Measurements from ENCODE around the gene DNAH9. TPM values are rescaled to one million over a fixed set of nuclear protein-coding genes. Genes with fewer than 3 reads are reported as not detected.

The DNAH9 gene
- total and polyA plus RNA-seq, 2 of the 8 experiments (the other 6 are each of a cell fraction or from before 2014, with no cell fraction given) = 0.21 to 0.86 TPM

DNA sequence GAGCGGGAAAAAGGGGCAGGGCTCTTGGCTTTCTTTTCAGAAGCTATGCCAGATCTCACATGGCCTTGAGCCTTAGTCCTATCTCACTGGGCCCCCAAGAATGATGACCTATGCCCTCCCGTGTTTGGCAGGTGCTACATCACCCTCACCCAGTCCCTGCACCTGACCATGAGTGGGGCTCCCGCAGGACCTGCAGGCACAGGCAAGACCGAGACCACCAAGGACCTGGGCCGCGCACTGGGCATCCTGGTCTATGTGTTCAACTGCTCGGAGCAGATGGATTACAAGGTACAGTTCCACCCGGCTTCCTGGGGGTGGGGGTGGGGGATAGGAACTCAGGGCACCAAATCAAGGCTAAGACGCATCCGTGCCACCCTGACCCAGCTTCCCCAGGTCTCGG, 120.9 kb downstream of the DNAH9 start:
- H2AK5ac ChIP-seq (ENCODE audit: low read depth, low read length) = no peak overlapping the region
- H2AFZ ChIP-seq (ENCODE audit: low read length) = no peak overlapping the region
- H3K23ac ChIP-seq (ENCODE audit: insufficient read length) = no peak overlapping the region
- no peak overlapping the region for H2BK15ac ChIP-seq (ENCODE audit: low read length)
- H4K20me1 ChIP-seq (replicated peaks in 1 of 2; ENCODE audit: control insufficient read depth in 1 of 2, insufficient read depth in 2 of 2, low read length in 2 of 2) = no peaks in the 10 kb centered on the region
- H3K14ac ChIP-seq (ENCODE audit: insufficient read length) = no peak overlapping the region
- no peaks in the 10 kb centered on the region; the same call in 1 of the 2 replicates for H3K23me2 ChIP-seq (ENCODE audit: low read depth, low read length)
- no peak overlapping the region for H4K8ac ChIP-seq (ENCODE audit: extremely low read depth, insufficient read depth, low read length)
- H3K4me3 ChIP-seq (ENCODE audit: extremely low read depth in 1 of 4, insufficient read depth in 2 of 4, low read depth in 3 of 4, low read length in 4 of 4) = no peak overlapping the region
- DNase-seq (ENCODE audit: low read depth in 1 of 2, low spot score in 2 of 2) = no peak
- H3K4me1 ChIP-seq (replicated peaks in 1 of 4; ENCODE audit: control insufficient read depth in 3 of 4, insufficient read depth in 4 of 4, low read length in 3 of 4) = no peaks in the 10 kb centered on the region
- ChIA-PET POLR2A (ENCODE audit: partially characterized antibody) (no interaction called here), CTCF (ENCODE audit: partially characterized antibody) (interaction anchor here (0.6 to 1.5 kb wide), 3 partner anchors 23 to 422 kb away, joined by 3 to 4 read pairs (median 3); no protein-coding TSS in a partner anchor)
- H3K4me2 ChIP-seq (ENCODE audit: insufficient read depth in 1 of 2, low read depth in 2 of 2, low read length in 2 of 2) = no peak overlapping the region
- no peak overlapping the region for H3K56ac ChIP-seq (replicated peaks; ENCODE audit: insufficient read length, low read depth, low read length)
- H3K18ac ChIP-seq (ENCODE audit: extremely low read depth, low read length) = no peak overlapping the region
- no peak overlapping the region for H3K27ac ChIP-seq (ENCODE audit: low read depth, low read length)
- no peaks in the 10 kb centered on the region for H3K36me3 ChIP-seq (ENCODE audit: control insufficient read depth in 2 of 4, insufficient read depth in 4 of 4, low read length in 3 of 4)
- H4K91ac ChIP-seq (replicated peaks; ENCODE audit: insufficient read length, low read length) = no peak overlapping the region
- H3K79me2 ChIP-seq (ENCODE audit: control insufficient read depth in 1 of 2, insufficient read depth in 2 of 2, low read length in 2 of 2) = no peaks in the 10 kb centered on the region
- no peak overlapping the region for H2BK12ac ChIP-seq (ENCODE audit: low read depth, low read length)
- no peak overlapping the region for H2BK5ac ChIP-seq (ENCODE audit: low read depth, low read length)
- 96% methylated on average over 10 of the region's 11 CpGs; no CpG with 5 or more reads in 1 of the 2 experiments for WGBS, 2 experiments (ENCODE audit: extremely low coverage in 1 of 2, insufficient coverage in 1 of 2, insufficient read length in 1 of 2, insufficient replicate concordance in 2 of 2, low coverage in 1 of 2, low lambda C conversion rate in 2 of 2, missing lambda C conversion rate in 1 of 2)
- H3K9ac ChIP-seq (replicated peaks in 1 of 4; ENCODE audit: extremely low read depth in 1 of 4, low read depth in 3 of 4, low read length in 3 of 4) = no peak overlapping the region
- no peaks in the 10 kb centered on the region for H3K9me3 ChIP-seq (ENCODE audit: insufficient read depth in 2 of 2, low read depth in 1 of 2, low read length in 1 of 2)
- H2BK20ac ChIP-seq (ENCODE audit: low read length) = no peak overlapping the region
- no peaks in the 10 kb centered on the region for H3K79me1 ChIP-seq (ENCODE audit: low read depth, low read length)
- no peak overlapping the region for H4K5ac ChIP-seq (ENCODE audit: insufficient read length, low read depth, low read length)
- H3K4ac ChIP-seq (replicated peaks; ENCODE audit: insufficient read length, low read depth, low read length) = no peak overlapping the region
- H3K27me3 ChIP-seq (replicated peaks in 1 of 4; ENCODE audit: control insufficient read depth in 3 of 4, extremely low read depth in 1 of 4, insufficient read depth in 3 of 4, low read length in 3 of 4) = no peaks in the 10 kb centered on the region
- no peak for FAIRE-seq
- H2BK120ac ChIP-seq (replicated peaks; ENCODE audit: low read depth, low read length) = no peak overlapping the region
- no peak for TF ChIP-seq SUZ12 (IDR thresholded peaks at IDR 0.05; ENCODE audit: low read length)
- no peak for TF ChIP-seq YY1 (IDR thresholded peaks at IDR 0.05; ENCODE audit: low read depth, low read length)
- TF ChIP-seq SP4 (IDR thresholded peaks at IDR 0.05; ENCODE audit: low read length) = no peak
- TF ChIP-seq TBP (IDR thresholded peaks at IDR 0.05; ENCODE audit: low read depth, low read length) = no peak
- TF ChIP-seq GABPA (IDR thresholded peaks at IDR 0.05; ENCODE audit: borderline replicate concordance, insufficient read depth, low read length) = no peak
- TF ChIP-seq SIN3A (conservative IDR thresholded peaks at IDR 0.05 in 1 of 2, IDR thresholded peaks at IDR 0.05 in 1 of 2; ENCODE audit: low read depth in 1 of 2, low read length in 2 of 2) = no peak
- TF ChIP-seq RNF2 (IDR thresholded peaks at IDR 0.05; ENCODE audit: borderline replicate concordance, low read depth, low read length, missing control alignments, poor library complexity, severe bottlenecking) = no peak
- no peak for TF ChIP-seq TAF1 (IDR thresholded peaks at IDR 0.05; ENCODE audit: low read depth, low read length)
- no peak for TF ChIP-seq CBX8 (IDR thresholded peaks at IDR 0.05; ENCODE audit: borderline replicate concordance, low read depth, low read length)
- no peak for TF ChIP-seq HDAC6 (IDR thresholded peaks at IDR 0.05; ENCODE audit: low read depth, low read length)
- TF ChIP-seq RXRA (IDR thresholded peaks at IDR 0.05; ENCODE audit: insufficient read depth, low read depth, low read length) = no peak
- no peak for TF ChIP-seq CHD1 (IDR thresholded peaks at IDR 0.05; ENCODE audit: low read depth, low read length)
- no peak for TF ChIP-seq BCL11A (IDR thresholded peaks at IDR 0.05; ENCODE audit: low read depth in 2 of 2, low read length in 2 of 2)
- TF ChIP-seq CEBPB (IDR thresholded peaks at IDR 0.05; ENCODE audit: low read depth, low read length) = no peak
- TF ChIP-seq RBBP5 (IDR thresholded peaks at IDR 0.05; ENCODE audit: borderline replicate concordance, low read depth, low read length) = no peak

Data from H1 (cell line).